ENCODE results near the gene PI4KA.
"Not testable (repeated sequence)": the region's sequence is repeated elsewhere in the genome, so short reads cannot be mapped to it uniquely, and the experiment has no call there.

The PI4KA gene

DNA sequence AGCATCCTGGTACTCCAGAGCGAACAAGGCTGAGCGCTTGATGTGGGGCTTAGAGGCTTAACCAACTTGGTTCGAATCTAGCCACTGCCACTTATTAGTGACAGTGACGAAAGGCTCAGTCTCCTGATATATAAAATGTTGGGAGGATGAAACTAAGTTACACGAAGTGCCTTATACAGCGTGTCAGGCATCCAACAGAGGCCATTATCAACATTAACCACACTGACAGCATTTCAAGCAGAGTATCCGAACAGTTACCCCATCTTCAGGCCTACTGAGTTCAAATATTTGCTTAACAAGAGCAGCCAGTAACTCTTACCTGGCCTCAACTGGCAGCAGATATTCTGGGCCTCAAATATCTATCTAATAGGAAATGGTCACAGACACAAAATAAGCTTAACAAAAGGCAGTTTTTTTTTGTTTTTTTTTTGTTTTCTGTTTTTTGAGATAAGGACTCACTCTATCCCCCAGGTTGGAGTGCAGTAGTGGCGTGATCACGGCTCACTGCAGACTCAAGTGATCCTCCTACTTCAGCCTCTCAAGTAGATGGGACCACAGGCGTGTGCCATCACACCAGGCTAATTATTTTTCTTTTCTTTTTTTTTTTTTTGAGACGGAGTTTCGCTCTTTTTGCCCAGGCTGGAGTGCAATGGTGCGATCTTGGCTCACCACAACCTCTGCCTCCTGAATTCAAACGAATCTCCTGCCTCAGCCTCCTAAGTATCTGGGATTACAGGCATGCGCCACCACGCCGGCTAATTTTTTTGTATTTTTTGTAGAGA, 81.8 kb downstream of the PI4KA start:
- TF ChIP-seq, protein P1, sequence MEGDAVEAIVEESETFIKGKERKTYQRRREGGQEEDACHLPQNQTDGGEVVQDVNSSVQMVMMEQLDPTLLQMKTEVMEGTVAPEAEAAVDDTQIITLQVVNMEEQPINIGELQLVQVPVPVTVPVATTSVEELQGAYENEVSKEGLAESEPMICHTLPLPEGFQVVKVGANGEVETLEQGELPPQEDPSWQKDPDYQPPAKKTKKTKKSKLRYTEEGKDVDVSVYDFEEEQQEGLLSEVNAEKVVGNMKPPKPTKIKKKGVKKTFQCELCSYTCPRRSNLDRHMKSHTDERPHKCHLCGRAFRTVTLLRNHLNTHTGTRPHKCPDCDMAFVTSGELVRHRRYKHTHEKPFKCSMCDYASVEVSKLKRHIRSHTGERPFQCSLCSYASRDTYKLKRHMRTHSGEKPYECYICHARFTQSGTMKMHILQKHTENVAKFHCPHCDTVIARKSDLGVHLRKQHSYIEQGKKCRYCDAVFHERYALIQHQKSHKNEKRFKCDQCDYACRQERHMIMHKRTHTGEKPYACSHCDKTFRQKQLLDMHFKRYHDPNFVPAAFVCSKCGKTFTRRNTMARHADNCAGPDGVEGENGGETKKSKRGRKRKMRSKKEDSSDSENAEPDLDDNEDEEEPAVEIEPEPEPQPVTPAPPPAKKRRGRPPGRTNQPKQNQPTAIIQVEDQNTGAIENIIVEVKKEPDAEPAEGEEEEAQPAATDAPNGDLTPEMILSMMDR (IDR thresholded peaks at IDR 0.05; ENCODE audit: low read depth, low read length): no peak
- DNase-seq (ENCODE audit: low read depth in 2 of 2): no peak
- H3K4me3 ChIP-seq (replicated peaks in 1 of 2; ENCODE audit: low read depth in 2 of 2, low read length in 2 of 2): no peak overlapping the region

DNA sequence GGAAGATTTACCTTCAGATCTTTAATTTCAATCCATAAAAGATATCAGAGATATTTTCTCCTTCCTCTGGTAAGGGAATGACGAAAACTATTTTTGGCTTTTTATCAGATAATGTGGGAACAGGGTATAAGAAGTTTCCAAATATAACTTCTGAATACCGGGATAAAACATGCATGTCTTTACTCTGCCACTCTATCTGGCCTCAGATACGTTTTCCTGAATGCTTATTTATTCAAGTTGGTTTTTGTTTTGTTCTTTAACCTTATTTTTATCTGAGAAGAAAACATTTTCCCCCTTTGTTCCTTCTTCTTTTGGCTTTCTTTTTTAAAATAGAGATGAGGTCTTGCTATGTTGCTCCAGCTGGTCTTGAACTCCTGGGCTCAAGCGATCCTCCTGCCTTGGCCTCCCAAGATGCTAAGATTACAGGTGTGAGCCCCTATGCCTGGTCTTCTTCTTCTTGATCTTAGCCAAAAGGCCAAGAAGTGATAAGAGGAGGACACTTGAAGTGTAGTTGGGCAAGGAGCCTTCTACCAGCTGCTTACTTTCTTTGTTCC, 83.2 kb downstream of the PI4KA start:
- TF ChIP-seq, protein P1 (IDR thresholded peaks at IDR 0.05; ENCODE audit: low read depth, low read length): no peak
- DNase-seq (ENCODE audit: low read depth in 2 of 2): no peak
- H3K4me3 ChIP-seq (replicated peaks in 1 of 2; ENCODE audit: low read depth in 2 of 2, low read length in 2 of 2): no peak overlapping the region

DNA sequence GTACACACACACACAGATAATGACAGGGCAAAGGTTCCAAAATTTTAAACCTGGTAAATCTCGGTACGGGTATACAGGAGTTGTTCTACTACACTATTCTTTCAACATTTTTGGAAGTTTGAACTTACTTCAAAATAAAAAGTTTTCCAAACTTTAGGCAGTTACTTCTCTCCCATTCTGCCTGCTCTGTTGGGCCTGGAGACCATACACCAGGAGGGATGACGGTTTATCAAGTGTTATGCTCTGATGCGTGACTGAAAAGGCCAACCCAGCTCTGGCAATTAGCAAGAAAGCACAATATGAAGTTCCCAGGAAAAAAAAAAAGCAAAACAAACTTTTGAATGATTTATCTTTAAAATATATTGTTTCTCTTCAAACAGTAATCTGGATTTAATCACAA, 83.7 kb downstream of the PI4KA start:
- DNase-seq (ENCODE audit: low read depth in 2 of 2): no peak
- H3K4me3 ChIP-seq (replicated peaks in 1 of 2; ENCODE audit: low read depth in 2 of 2, low read length in 2 of 2): no peak overlapping the region
- TF ChIP-seq, protein P1 (IDR thresholded peaks at IDR 0.05; ENCODE audit: low read depth, low read length): no peak

DNA sequence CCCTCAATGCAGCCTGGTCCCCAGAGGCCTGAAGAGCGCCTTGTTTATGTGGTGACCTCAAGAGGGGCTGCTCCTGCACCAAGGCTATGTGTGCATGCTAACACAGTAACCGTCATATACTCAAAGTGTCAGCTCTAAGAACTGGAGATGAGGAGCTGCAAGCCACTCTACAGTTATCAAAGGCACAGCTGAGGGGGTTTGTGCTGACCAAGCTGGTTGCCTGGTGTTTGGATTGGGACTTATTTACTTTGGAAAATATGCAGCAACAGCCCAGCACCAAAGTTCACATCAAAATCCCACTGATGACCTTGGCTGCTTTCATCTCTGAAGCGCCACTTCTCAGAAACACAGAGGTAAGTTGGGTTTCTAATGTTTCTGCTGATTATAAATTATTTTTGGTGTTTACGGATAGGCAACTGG, 84.8 kb downstream of the PI4KA start, which contains the start of gene SERPIND1:
TSS of gene SERPIND1 (plus strand) at position 321 of the 420 bp plus-strand sequence. CDS start 5,200 bp downstream, outside the sequence.
- TF ChIP-seq, protein P1 (IDR thresholded peaks at IDR 0.05; ENCODE audit: low read depth, low read length): no peak
- DNase-seq (ENCODE audit: low read depth in 2 of 2): no peak
- no peak within 1 kb of the TSS for H3K4me3 ChIP-seq (replicated peaks in 1 of 2; ENCODE audit: low read depth in 2 of 2, low read length in 2 of 2)

DNA sequence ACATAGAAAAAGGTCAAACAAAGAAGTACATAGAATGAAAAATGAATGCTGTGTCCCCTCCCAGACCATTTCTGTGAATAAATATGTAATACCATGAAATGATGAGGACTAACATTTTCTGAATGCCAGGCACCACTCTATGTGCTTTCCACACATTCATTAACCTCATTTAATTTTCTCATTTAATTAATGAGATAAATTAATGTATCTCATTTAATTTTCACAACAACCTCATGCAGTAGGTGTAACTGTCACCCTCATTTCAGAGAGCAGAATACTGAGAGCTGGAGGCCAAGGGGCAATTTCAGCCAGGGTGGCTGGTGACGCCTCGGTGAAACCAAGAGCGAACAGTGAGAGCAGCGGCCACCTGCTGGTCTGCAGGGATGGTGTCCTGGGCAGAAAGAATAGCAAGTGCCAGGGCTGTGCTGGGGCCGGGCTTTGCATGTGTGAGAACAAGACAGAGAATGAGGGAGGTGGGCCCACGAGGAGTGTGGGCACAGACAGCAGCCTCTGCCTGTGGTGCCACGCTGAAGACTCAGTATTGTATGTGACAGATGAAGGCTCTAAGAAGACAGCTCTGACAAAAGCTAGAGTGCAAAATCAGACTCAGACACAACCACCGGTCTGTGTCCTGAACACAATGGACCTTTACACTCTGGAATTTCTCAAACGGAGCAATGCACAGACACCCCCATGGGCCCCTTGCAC, 86.5 kb downstream of the PI4KA start:
- TF ChIP-seq, protein P1 (IDR thresholded peaks at IDR 0.05; ENCODE audit: low read depth, low read length): peak; percentile 13

DNA sequence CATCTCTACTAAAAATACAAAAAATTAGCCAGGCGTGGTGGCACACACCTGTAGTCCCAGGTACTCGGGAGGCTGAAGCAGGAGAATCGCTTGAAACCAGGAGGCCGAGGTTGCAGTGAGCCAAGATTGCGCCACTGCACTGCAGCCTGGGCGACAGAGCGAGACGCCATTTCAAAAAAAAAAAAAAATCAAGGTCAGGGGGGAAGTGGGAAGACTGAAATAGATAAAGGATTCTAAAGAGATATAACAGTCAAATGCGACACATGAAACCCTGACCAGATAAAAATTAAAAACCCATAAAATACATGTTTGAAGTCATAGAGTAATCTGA, 89.2 kb downstream of the PI4KA start:
- DNase-seq (ENCODE audit: low read depth in 2 of 2); H3K4me3 ChIP-seq (replicated peaks in 1 of 2; ENCODE audit: low read depth in 2 of 2, low read length in 2 of 2): not testable (repeated sequence)

More for the DNA sequence above, 86.5 kb downstream of the PI4KA start:
- DNase-seq (ENCODE audit: low read depth in 2 of 2): no peak
- no peak overlapping the region for H3K4me3 ChIP-seq (replicated peaks in 1 of 2; ENCODE audit: low read depth in 2 of 2, low read length in 2 of 2)

DNA sequence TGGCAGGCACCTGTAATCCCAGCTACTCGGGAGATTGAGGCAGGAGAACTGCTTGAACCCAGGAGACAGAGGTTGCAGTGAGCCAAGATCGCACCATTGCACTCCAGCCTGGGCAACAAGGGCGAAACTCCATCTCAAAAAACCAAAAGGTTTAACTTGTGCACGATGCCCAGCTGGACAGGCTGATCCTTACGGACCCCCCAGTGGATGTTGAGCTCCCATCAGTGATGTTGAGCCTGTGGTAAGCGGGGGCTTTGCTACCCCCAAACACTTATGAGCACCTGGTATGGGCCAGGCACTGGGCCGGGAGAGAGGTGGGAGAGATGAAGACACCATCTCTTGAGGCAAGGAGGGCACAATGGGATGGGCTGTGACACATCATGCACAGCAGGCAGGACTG, 92.1 kb downstream of the PI4KA start:
- TF ChIP-seq, protein P1 (IDR thresholded peaks at IDR 0.05; ENCODE audit: low read depth, low read length): no peak
- no peak overlapping the region for H3K4me3 ChIP-seq (replicated peaks in 1 of 2; ENCODE audit: low read depth in 2 of 2, low read length in 2 of 2)
- DNase-seq (ENCODE audit: low read depth in 2 of 2): no peak

Measured in cardiac fibroblast (primary cell).